ENCODE measurements around the gene NEFH.
"Not testable (repeated sequence)": the region's sequence is repeated elsewhere in the genome, so short reads cannot be mapped to it uniquely, and the experiment has no call there.

NEFH gene

GRCh38 chr22:29477723-29478318 is 2.2 kb upstream of the NEFH start:
- H3K27ac Mint-ChIP-seq = no peak overlapping the region
- no peak for DNase-seq (ENCODE audit: low spot score in 2 of 2)

GRCh38 chr22:29478326-29479276 is 1.4 kb upstream of the NEFH start:
- ATAC-seq (ENCODE audit: low read depth) = no peak
- Mint-ChIP-seq H3K4me1 (peaks cover 42% of the 10 kb centered on the region), H3K27ac (no peak overlapping the region), H3K4me3 (no peak overlapping the region), H3K36me3 (no peaks in the 10 kb centered on the region), H3K9me3 (no peaks in the 10 kb centered on the region), H3K27me3 (peaks cover 27% of the 10 kb centered on the region)
- no peak for DNase-seq (ENCODE audit: low spot score in 2 of 2)

More at GRCh38 chr22:29477723-29478318, 2.2 kb upstream of the NEFH start:
- no peak for ATAC-seq (ENCODE audit: low read depth)
- no peak overlapping the region for H3K4me3 Mint-ChIP-seq
- peaks cover 27% of the 10 kb centered on the region for H3K27me3 Mint-ChIP-seq
- no peaks in the 10 kb centered on the region for H3K36me3 Mint-ChIP-seq
- H3K4me1 Mint-ChIP-seq = peaks cover 42% of the 10 kb centered on the region
- no peaks in the 10 kb centered on the region for H3K9me3 Mint-ChIP-seq

- Mint-ChIP-seq H3K4me3 (no peak overlapping the region), H3K27ac (no peak overlapping the region), H3K36me3 (no peaks in the 10 kb centered on the region), H3K4me1 (peaks cover 38% of the 10 kb centered on the region), H3K9me3 (no peaks in the 10 kb centered on the region), H3K27me3 (peaks cover 27% of the 10 kb centered on the region)
- ATAC-seq (ENCODE audit: low read depth) = no peak
- DNase-seq (ENCODE audit: low spot score in 2 of 2) = no peak
Measured at GRCh38 chr22:29480262-29480511, 169 bp downstream of the NEFH start.

GRCh38 chr22:29480512-29481264 is 670 bp downstream of the NEFH start:
- H3K27me3 Mint-ChIP-seq = peaks cover 27% of the 10 kb centered on the region
- H3K4me3 Mint-ChIP-seq = no peak overlapping the region
- H3K36me3 Mint-ChIP-seq = no peaks in the 10 kb centered on the region
- H3K27ac Mint-ChIP-seq = no peak overlapping the region
- peaks cover 33% of the 10 kb centered on the region for H3K4me1 Mint-ChIP-seq
- DNase-seq (ENCODE audit: low spot score in 2 of 2) = no peak
- no peaks in the 10 kb centered on the region for H3K9me3 Mint-ChIP-seq
- ATAC-seq (ENCODE audit: low read depth) = peak; percentile 63

- H3K9me3 Mint-ChIP-seq = no peaks in the 10 kb centered on the region
- no peak for DNase-seq (ENCODE audit: low spot score in 2 of 2)
- peak overlapping the region; percentile 30 for H3K4me3 Mint-ChIP-seq
- H3K27ac Mint-ChIP-seq = no peak overlapping the region
- ATAC-seq (ENCODE audit: low read depth) = peak; percentile 10
- peaks cover 29% of the 10 kb centered on the region for H3K27me3 Mint-ChIP-seq
- peaks cover 25% of the 10 kb centered on the region for H3K4me1 Mint-ChIP-seq
- no peaks in the 10 kb centered on the region for H3K36me3 Mint-ChIP-seq
Measured at GRCh38 chr22:29481265-29482000, 1.4 kb downstream of the NEFH start.

GRCh38 chr22:29482253-29482652 is 2.2 kb downstream of the NEFH start:
- no peak overlapping the region for H3K4me3 Mint-ChIP-seq
- peaks cover 18% of the 10 kb centered on the region for H3K4me1 Mint-ChIP-seq
- H3K9me3 Mint-ChIP-seq = no peaks in the 10 kb centered on the region
- H3K36me3 Mint-ChIP-seq = no peaks in the 10 kb centered on the region
- H3K27me3 Mint-ChIP-seq = peaks cover 25% of the 10 kb centered on the region
- DNase-seq (ENCODE audit: low spot score in 2 of 2) (no peak), ATAC-seq (ENCODE audit: low read depth) (no peak)
- H3K27ac Mint-ChIP-seq = no peak overlapping the region

GRCh38 chr22:29482726-29483125 is 2.7 kb downstream of the NEFH start:
- Mint-ChIP-seq H3K36me3 (no peaks in the 10 kb centered on the region), H3K27me3 (peaks cover 25% of the 10 kb centered on the region), H3K4me3 (no peak overlapping the region), H3K27ac (no peak overlapping the region), H3K9me3 (no peaks in the 10 kb centered on the region), H3K4me1 (peaks cover 16% of the 10 kb centered on the region)
- DNase-seq (ENCODE audit: low spot score in 2 of 2) (no peak), ATAC-seq (ENCODE audit: low read depth) (no peak)

- Mint-ChIP-seq H3K27me3 (peaks cover 22% of the 10 kb centered on the region), H3K36me3 (no peaks in the 10 kb centered on the region), H3K4me3 (no peak overlapping the region), H3K4me1 (peaks cover 14% of the 10 kb centered on the region), H3K27ac (no peak overlapping the region), H3K9me3 (no peaks in the 10 kb centered on the region)
- DNase-seq (ENCODE audit: low spot score in 2 of 2) (no peak), ATAC-seq (ENCODE audit: low read depth) (no peak)
Measured at GRCh38 chr22:29483254-29483653, 3.2 kb downstream of the NEFH start.

- no peak for ATAC-seq (ENCODE audit: low read depth)
- DNase-seq (ENCODE audit: low spot score in 2 of 2) = no peak
- Mint-ChIP-seq H3K4me1 (peaks cover 12% of the 10 kb centered on the region), H3K27me3 (peaks cover 10% of the 10 kb centered on the region), H3K4me3 (no peak overlapping the region), H3K27ac (no peak overlapping the region), H3K36me3 (no peaks in the 10 kb centered on the region), H3K9me3 (no peaks in the 10 kb centered on the region)
Measured at GRCh38 chr22:29484642-29485041, 4.6 kb downstream of the NEFH start.

GRCh38 chr22:29485448-29485847 is 5.4 kb downstream of the NEFH start:
- Mint-ChIP-seq H3K27me3 (peaks cover 13% of the 10 kb centered on the region), H3K4me1 (peaks cover 18% of the 10 kb centered on the region), H3K36me3 (no peaks in the 10 kb centered on the region), H3K9me3 (no peaks in the 10 kb centered on the region), H3K27ac (no peak overlapping the region), H3K4me3 (no peak overlapping the region)
- DNase-seq (ENCODE audit: low spot score in 2 of 2) = no peak
- no peak for ATAC-seq (ENCODE audit: low read depth)

- Mint-ChIP-seq H3K4me3 (no peak overlapping the region), H3K36me3 (no peaks in the 10 kb centered on the region), H3K4me1 (peaks cover 17% of the 10 kb centered on the region), H3K27me3 (peaks cover 10% of the 10 kb centered on the region), H3K9me3 (no peaks in the 10 kb centered on the region), H3K27ac (peak overlapping the region; percentile 71)
- ATAC-seq (ENCODE audit: low read depth) (no peak), DNase-seq (ENCODE audit: low spot score in 2 of 2) (no peak)
Measured at GRCh38 chr22:29487426-29487986, 7.5 kb downstream of the NEFH start.

GRCh38 chr22:29489127-29489780 is 9.2 kb downstream of the NEFH start:
- not testable (repeated sequence) for H3K36me3 Mint-ChIP-seq; H3K27ac Mint-ChIP-seq; H3K27me3 Mint-ChIP-seq; DNase-seq (ENCODE audit: low spot score in 2 of 2); H3K9me3 Mint-ChIP-seq
- peak overlapping the region; percentile 27 for H3K4me3 Mint-ChIP-seq
- H3K4me1 Mint-ChIP-seq = peaks cover 17% of the 10 kb centered on the region
- peak; percentile 39 for ATAC-seq (ENCODE audit: low read depth)

GRCh38 chr22:29491012-29491411 is 11.0 kb downstream of the NEFH start:
- H3K4me1 Mint-ChIP-seq = peaks cover 17% of the 10 kb centered on the region
- peaks cover 8% of the 10 kb centered on the region for H3K27me3 Mint-ChIP-seq
- peaks cover 9% of the 10 kb centered on the region for H3K36me3 Mint-ChIP-seq
- DNase-seq (ENCODE audit: low spot score in 2 of 2) = no peak
- no peak overlapping the region for H3K4me3 Mint-ChIP-seq
- ATAC-seq (ENCODE audit: low read depth) = no peak
- H3K27ac Mint-ChIP-seq = no peak overlapping the region
- peaks cover 3% of the 10 kb centered on the region for H3K9me3 Mint-ChIP-seq

Data from memory B cell (primary cell).